ENCODE results near the gene NUCB2.

The NUCB2 gene

DNA sequence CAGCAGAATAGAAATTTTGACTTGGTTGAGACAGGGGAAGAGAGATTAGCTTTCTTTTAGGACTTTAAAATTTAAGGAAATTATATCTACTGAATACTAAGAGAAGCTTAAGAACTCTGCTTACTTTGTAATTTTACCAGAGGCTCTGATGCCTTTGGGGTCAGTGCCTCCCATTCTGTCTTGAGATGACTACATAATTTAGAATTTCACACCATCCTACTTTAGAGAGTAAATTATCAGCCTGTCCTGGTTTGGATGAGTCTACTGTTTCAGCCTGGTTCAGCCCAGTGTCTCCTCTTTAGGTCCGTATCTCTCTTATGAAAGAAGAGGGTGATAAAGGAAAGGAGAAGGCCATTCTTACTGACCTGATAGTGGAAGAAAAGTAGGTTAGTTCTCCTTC, 9.8 kb downstream of the NUCB2 start:
- TF ChIP-seq, protein P1, sequence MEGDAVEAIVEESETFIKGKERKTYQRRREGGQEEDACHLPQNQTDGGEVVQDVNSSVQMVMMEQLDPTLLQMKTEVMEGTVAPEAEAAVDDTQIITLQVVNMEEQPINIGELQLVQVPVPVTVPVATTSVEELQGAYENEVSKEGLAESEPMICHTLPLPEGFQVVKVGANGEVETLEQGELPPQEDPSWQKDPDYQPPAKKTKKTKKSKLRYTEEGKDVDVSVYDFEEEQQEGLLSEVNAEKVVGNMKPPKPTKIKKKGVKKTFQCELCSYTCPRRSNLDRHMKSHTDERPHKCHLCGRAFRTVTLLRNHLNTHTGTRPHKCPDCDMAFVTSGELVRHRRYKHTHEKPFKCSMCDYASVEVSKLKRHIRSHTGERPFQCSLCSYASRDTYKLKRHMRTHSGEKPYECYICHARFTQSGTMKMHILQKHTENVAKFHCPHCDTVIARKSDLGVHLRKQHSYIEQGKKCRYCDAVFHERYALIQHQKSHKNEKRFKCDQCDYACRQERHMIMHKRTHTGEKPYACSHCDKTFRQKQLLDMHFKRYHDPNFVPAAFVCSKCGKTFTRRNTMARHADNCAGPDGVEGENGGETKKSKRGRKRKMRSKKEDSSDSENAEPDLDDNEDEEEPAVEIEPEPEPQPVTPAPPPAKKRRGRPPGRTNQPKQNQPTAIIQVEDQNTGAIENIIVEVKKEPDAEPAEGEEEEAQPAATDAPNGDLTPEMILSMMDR (conservative IDR thresholded peaks at IDR 0.05; ENCODE audit: low read depth, low read length) = no peak
- no peak overlapping the region for H3K4me3 ChIP-seq (ENCODE audit: low read length)
- DNase-seq (ENCODE audit: low read depth) = no peak

DNA sequence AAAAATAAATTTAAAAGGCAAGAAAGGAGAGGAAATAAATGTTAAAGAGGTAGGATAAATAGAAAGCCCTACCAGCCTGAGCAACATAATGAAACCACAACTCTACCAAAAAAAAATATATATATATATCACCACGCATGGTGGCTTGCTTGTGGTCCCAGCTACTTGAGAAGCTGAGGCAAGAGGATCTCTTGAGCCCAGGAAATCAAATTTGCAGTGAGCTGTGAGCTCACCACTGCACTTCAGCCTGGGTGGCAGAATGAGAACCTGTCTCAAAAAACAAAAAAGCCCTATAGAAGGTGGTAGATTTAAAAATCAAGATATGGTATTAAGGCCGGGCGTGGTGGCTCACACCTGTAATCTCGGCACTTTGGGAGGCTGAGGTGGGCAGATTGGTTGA, 10.5 kb downstream of the NUCB2 start:
- no peak overlapping the region for H3K4me3 ChIP-seq (ENCODE audit: low read length)
- TF ChIP-seq, protein P1 (conservative IDR thresholded peaks at IDR 0.05; ENCODE audit: low read depth, low read length) = no peak
- no peak for DNase-seq (ENCODE audit: low read depth)

DNA sequence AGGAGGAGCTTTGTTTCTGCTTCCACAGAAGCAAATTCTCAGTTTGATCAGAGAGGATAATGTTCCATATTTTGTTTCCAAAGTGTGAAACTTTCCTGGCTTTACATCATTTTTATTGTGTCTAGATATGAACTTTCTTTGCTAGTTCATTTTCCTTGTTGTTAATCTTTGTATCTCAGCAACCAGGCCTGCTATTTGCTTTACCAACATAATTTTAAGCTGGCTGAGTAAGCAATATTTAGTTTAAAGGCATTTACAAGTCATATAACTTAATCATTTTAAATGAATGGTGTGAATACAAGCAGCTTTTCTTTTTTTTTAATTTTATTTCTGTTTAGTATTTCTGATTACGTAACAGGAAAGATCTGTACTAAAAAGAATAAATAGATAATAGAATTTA, 15.2 kb downstream of the NUCB2 start:
- DNase-seq (ENCODE audit: low read depth) = no peak
- no peak overlapping the region for H3K4me3 ChIP-seq (ENCODE audit: low read length)
- TF ChIP-seq, protein P1 (conservative IDR thresholded peaks at IDR 0.05; ENCODE audit: low read depth, low read length) = no peak

DNA sequence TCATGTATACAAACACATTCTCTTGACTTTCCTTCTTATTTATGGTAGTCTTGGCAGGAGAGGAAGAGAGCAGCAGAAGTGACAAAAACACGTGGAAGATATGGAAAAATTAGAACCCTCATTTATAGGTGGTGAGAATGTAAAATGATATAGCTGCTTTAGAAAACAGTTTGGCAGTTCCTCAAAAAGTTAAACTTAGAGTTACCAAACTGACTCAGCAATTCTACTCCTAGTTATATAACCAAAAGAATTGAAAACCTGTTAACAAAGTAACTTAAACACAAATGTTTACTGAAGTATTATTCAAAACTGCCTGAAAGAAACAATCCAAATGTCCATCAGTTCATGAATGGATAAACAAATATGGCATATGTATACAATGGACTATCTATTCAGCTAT, 16.8 kb downstream of the NUCB2 start:
- no peak for DNase-seq (ENCODE audit: low read depth)
- H3K4me3 ChIP-seq (ENCODE audit: low read length) = no peak overlapping the region
- TF ChIP-seq, protein P1 (conservative IDR thresholded peaks at IDR 0.05; ENCODE audit: low read depth, low read length) = no peak

DNA sequence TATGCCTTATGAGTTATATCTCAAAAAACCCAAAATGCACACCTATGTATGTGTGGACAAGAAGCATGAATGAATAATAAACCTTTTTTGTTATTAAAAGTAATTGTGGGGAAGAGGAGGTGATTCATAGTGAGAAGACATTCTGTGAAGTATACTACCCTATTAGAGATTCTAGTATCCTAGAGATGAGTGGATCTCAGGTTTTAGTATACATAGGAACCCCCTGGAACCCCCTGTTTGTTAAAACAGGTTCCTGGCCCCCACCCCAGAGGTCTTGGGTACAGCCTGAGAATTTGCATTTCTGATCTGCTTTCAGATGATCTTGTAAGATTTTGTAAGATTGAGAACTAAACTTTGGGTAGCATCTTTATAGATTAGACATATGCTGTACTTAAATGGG, 17.5 kb downstream of the NUCB2 start:
- TF ChIP-seq, protein P1 (conservative IDR thresholded peaks at IDR 0.05; ENCODE audit: low read depth, low read length) = no peak
- no peak for DNase-seq (ENCODE audit: low read depth)
- no peak overlapping the region for H3K4me3 ChIP-seq (ENCODE audit: low read length)

DNA sequence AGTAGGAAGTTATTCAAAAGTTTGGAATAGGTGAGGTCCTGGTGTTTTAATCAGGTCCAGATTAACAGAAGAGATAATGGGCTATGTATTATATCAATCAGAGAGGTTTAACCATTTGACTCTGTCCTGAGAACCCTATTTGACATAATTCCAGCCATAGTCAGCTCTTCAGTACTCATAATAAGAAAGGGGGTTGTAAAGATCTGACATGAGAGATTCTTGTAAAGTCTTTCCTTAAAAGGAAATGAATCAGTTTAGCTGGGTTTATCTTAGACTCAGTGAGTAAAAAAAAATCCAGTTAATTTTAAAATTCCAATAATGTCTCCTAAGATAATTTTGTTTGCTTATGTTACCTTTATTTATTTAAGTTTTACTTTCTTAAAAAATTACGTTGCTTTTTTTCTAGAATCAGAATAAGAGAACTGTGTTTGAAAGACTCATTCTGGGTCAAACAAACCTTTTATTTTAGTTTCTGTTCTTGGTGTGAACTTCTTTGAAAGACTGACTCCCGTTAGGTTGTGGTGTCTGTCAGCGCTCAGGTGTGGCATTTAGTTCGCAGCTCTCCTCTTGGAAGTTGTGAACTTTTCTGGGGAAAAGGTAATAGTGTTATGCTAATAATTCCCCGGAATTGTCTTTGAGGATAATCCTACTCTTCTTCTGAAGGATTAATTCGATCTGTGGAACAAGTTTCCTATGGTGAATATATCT, 20.5 kb downstream of the NUCB2 start:
- H3K4me3 ChIP-seq (ENCODE audit: low read length) = no peak overlapping the region
- no peak for DNase-seq (ENCODE audit: low read depth)
- TF ChIP-seq, protein P1 (conservative IDR thresholded peaks at IDR 0.05; ENCODE audit: low read depth, low read length) = no peak

DNA sequence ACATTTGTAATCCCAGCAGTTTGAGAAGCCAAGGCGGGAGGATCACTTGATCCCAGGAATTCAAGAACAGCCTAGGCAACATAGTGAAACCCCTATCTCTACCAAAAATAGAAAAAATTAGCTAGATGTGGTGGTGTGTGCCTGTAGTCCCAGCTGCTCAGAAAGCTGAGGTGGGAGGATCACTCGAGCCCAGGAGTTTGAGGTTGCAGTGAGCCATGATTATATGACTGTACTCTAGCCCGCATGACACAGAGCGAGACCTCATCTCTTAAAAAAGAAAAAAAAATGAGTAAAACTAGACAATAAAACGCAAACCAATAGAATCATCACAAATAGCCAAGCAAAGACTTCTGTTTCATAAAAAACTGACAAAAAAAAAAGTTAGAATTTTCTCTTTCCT, 21.8 kb downstream of the NUCB2 start:
- TF ChIP-seq, protein P1 (conservative IDR thresholded peaks at IDR 0.05; ENCODE audit: low read depth, low read length) = no peak
- no peak for DNase-seq (ENCODE audit: low read depth)
- no peak overlapping the region for H3K4me3 ChIP-seq (ENCODE audit: low read length)

All from retinal pigment epithelial cell (primary cell).